Astrocyte (in vitro differentiated cells and primary cell): ENCODE results near the gene OPCML. TPM values are rescaled to one million over a fixed set of nuclear protein-coding genes. Genes with fewer than 3 reads are reported as not detected.

ENCODE experiments used
- DNase-seq: peaks from one replicate; pipeline ENCODE4 v3.0.0-alpha.2; 2010; ENCODE audit warnings: low read depth
- FAIRE-seq: peaks from 2 replicates; lab custom pipeline; 2011; peaks lifted over from hg19 to GRCh38; lab: Jason Lieb, UNC
- H2AFZ ChIP-seq: 2 replicates; pipeline ENCODE4 v1.6.0; 2012; ENCODE audit warnings: low read depth, low read length, inconsistent platforms
- H3K27ac ChIP-seq: 2 replicates; pipeline ENCODE4 v1.5.1; 2011; ENCODE audit warnings: low read depth, low read length, inconsistent platforms
- H3K27me3 ChIP-seq: 2 replicates; pipeline ENCODE4 v1.6.0; 2011; ENCODE audit warnings: low read length, inconsistent platforms; ENCODE audit not compliant: insufficient read depth
- H3K36me3 ChIP-seq: 2 replicates; pipeline ENCODE4 v1.5.1; 2011; ENCODE audit warnings: low read length, inconsistent platforms; ENCODE audit not compliant: insufficient read depth
- H3K4me1 ChIP-seq: 2 replicates; pipeline ENCODE4 v1.5.1; 2011; ENCODE audit warnings: low read length, inconsistent platforms; ENCODE audit not compliant: insufficient read depth
- H3K4me2 ChIP-seq: 2 replicates; pipeline ENCODE4 v1.6.0; 2012; ENCODE audit warnings: low read length, inconsistent platforms
- H3K4me3 ChIP-seq: 2 replicates; pipeline ENCODE4 v1.5.1; 2011; ENCODE audit warnings: low read depth, mild to moderate bottlenecking, low read length, inconsistent platforms; ENCODE audit not compliant: insufficient read depth
- H3K79me2 ChIP-seq: 2 replicates; pipeline ENCODE4 v1.6.0; 2012; ENCODE audit warnings: mild to moderate bottlenecking, low read length, inconsistent platforms; ENCODE audit not compliant: insufficient read depth
- H3K9ac ChIP-seq: 2 replicates; pipeline ENCODE4 v1.6.0; 2012; ENCODE audit warnings: mild to moderate bottlenecking, low read length, inconsistent platforms
- H3K9me3 ChIP-seq: 2 replicates; pipeline ENCODE4 v1.5.1; 2012; ENCODE audit warnings: low read depth, mild to moderate bottlenecking, low read length, inconsistent platforms; ENCODE audit not compliant: insufficient read depth
- H4K20me1 ChIP-seq: 2 replicates; pipeline ENCODE4 v1.6.0; 2012; ENCODE audit warnings: low read length, inconsistent platforms; ENCODE audit not compliant: insufficient read depth
- H3K27ac Mint-ChIP-seq: one replicate; pipeline ENCODE4 v1.8.0; 2021; ENCODE audit warnings: mild to moderate bottlenecking, mixed read lengths; ENCODE audit not compliant: unreplicated experiment
- H3K27me3 Mint-ChIP-seq: one replicate; pipeline ENCODE4 v1.8.0; 2021; ENCODE audit warnings: low read depth, mixed read lengths; ENCODE audit not compliant: unreplicated experiment
- H3K36me3 Mint-ChIP-seq: one replicate; pipeline ENCODE4 v1.8.0; 2021; ENCODE audit warnings: low read depth, mixed read lengths; ENCODE audit not compliant: unreplicated experiment
- H3K4me1 Mint-ChIP-seq: one replicate; pipeline ENCODE4 v1.8.0; 2021; ENCODE audit warnings: low read depth, mixed read lengths; ENCODE audit not compliant: unreplicated experiment
- H3K4me3 Mint-ChIP-seq: one replicate; pipeline ENCODE4 v1.8.0; 2021; ENCODE audit warnings: mild to moderate bottlenecking, moderate library complexity, mixed read lengths; ENCODE audit not compliant: unreplicated experiment
- H3K9me3 Mint-ChIP-seq: one replicate; pipeline ENCODE4 v1.8.0; 2021; ENCODE audit warnings: mild to moderate bottlenecking, mixed read lengths; ENCODE audit not compliant: unreplicated experiment
- EZH2 ChIP-seq: IDR thresholded peaks from 2 replicates; pipeline ENCODE4 v1.6.1; 2012; ENCODE audit warnings: mild to moderate bottlenecking, low read length, inconsistent platforms; ENCODE audit not compliant: insufficient read depth
- total RNA-seq: library from RNA; stranded (reverse); gene quantifications from 2 replicates; pipeline ENCODE4 v1.2.1, GENCODE V29; 2021
- TF ChIP-seq, protein P1 (sequence below): IDR thresholded peaks from 2 replicates; pipeline ENCODE4 v1.5.1; 2011; ENCODE audit warnings: low read depth, mild to moderate bottlenecking, inconsistent platforms, low read length, moderate library complexity; ENCODE audit not compliant: insufficient read depth

Gene OPCML
- total RNA-seq, 1 donor from 2014 or later = 7.9 TPM

DNA sequence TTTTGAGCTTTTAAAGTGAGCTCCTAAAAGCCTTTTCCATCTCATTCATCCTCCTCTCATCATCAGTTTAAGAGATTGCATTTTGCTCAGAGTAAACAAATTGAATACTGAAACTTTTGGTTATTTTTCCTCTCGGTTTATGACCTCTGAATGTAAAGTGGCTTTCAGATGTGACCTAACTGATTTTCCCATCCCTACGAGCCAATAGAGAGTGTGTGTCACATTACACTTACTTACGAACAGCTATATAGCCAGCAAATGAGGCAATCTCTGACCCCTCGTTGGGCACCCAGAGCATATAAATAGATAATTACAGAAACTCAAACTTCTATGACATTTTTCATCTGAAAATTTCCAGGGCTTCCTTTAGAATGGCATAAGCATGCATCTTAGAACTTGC lies 317.7 kb downstream of the OPCML start:
- TF ChIP-seq, protein P1, sequence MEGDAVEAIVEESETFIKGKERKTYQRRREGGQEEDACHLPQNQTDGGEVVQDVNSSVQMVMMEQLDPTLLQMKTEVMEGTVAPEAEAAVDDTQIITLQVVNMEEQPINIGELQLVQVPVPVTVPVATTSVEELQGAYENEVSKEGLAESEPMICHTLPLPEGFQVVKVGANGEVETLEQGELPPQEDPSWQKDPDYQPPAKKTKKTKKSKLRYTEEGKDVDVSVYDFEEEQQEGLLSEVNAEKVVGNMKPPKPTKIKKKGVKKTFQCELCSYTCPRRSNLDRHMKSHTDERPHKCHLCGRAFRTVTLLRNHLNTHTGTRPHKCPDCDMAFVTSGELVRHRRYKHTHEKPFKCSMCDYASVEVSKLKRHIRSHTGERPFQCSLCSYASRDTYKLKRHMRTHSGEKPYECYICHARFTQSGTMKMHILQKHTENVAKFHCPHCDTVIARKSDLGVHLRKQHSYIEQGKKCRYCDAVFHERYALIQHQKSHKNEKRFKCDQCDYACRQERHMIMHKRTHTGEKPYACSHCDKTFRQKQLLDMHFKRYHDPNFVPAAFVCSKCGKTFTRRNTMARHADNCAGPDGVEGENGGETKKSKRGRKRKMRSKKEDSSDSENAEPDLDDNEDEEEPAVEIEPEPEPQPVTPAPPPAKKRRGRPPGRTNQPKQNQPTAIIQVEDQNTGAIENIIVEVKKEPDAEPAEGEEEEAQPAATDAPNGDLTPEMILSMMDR = no peak
- no peak for TF ChIP-seq EZH2
- Mint-ChIP-seq H3K27me3 (peaks cover 42% of the 10 kb centered on the region), H3K27ac (no peak overlapping the region)

DNA sequence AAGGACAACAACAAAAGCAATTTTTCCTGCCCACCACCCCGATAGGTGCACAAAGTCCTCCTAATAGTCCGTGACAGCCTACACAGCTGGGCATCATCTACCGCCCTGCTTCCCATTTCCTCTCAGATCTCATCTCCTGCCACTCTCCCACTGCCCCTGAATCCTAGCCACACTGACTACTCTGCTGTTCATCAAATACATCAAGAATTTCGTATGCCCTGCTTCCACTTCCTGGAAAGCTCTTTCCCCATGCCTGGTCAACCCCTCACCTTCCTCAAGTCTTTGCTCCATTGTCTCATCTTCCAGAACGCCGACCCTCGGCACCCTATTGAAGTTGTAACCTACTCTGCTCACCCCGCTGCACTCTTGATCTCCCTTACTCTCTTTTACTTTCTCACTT lies 320.1 kb downstream of the OPCML start:
- H3K27me3 Mint-ChIP-seq = peaks cover 27% of the 10 kb centered on the region
- FAIRE-seq = no peak
- Histone ChIP-seq H2AFZ (no peak overlapping the region), H3K4me3 (no peak overlapping the region), H4K20me1 (no peaks in the 10 kb centered on the region), H3K9me3 (no peaks in the 10 kb centered on the region), H3K27me3 (no peaks in the 10 kb centered on the region), H3K4me2 (no peak overlapping the region), H3K36me3 (no peaks in the 10 kb centered on the region), H3K79me2 (no peaks in the 10 kb centered on the region), H3K9ac (no peak overlapping the region), H3K27ac (no peak overlapping the region), H3K4me1 (no peaks in the 10 kb centered on the region)
- no peak for TF ChIP-seq EZH2
- TF ChIP-seq, protein P1 = no peak
- no peaks in the 10 kb centered on the region for H3K36me3 Mint-ChIP-seq
- peaks cover 2% of the 10 kb centered on the region for H3K4me1 Mint-ChIP-seq
- DNase-seq = no peak
- H3K9me3 Mint-ChIP-seq = no peaks in the 10 kb centered on the region
- H3K27ac Mint-ChIP-seq = no peak overlapping the region
- no peak overlapping the region for H3K4me3 Mint-ChIP-seq

More for the DNA sequence above, 317.7 kb downstream of the OPCML start:
- Histone ChIP-seq H3K27ac (no peak overlapping the region), H3K4me2 (no peak overlapping the region), H3K4me3 (no peak overlapping the region), H3K9ac (no peak overlapping the region), H3K4me1 (no peaks in the 10 kb centered on the region), H2AFZ (no peak overlapping the region), H4K20me1 (no peaks in the 10 kb centered on the region), H3K27me3 (no peaks in the 10 kb centered on the region), H3K36me3 (no peaks in the 10 kb centered on the region), H3K79me2 (no peaks in the 10 kb centered on the region), H3K9me3 (no peaks in the 10 kb centered on the region)
- FAIRE-seq (no peak), DNase-seq (no peak)
- no peaks in the 10 kb centered on the region for H3K36me3 Mint-ChIP-seq
- H3K4me3 Mint-ChIP-seq = no peak overlapping the region
- peaks cover 2% of the 10 kb centered on the region for H3K4me1 Mint-ChIP-seq
- no peaks in the 10 kb centered on the region for H3K9me3 Mint-ChIP-seq

DNA sequence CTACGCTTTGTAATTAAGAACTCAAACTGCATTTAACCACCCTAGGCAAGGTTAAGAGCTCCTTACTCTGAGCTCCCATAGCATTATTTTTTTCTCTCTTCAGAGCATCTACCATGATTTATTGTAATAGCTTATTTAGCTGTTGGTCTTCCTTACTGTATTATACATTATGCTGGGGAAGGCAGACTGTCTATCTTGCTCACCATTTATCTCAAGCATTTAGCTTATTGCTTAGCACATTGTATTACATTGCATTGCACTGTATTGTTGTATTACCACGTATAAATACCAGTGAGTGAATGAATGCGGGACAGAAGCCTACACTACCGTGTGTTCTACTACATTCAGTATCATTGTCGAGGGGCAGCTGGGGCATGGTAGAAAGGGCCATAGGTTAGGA lies 324.3 kb downstream of the OPCML start:
- Mint-ChIP-seq H3K4me3 (no peak overlapping the region), H3K36me3 (no peaks in the 10 kb centered on the region), H3K4me1 (no peaks in the 10 kb centered on the region), H3K27ac (no peak overlapping the region), H3K9me3 (peaks cover 1% of the 10 kb centered on the region), H3K27me3 (peaks cover 19% of the 10 kb centered on the region)
- H3K4me1 ChIP-seq = no peaks in the 10 kb centered on the region
- no peak for FAIRE-seq
- TF ChIP-seq EZH2 = no peak
- TF ChIP-seq, protein P1 = no peak
- H3K4me3 ChIP-seq = no peak overlapping the region
- no peak overlapping the region for H3K4me2 ChIP-seq
- no peak overlapping the region for H3K9ac ChIP-seq
- H3K9me3 ChIP-seq = no peaks in the 10 kb centered on the region
- no peak overlapping the region for H2AFZ ChIP-seq
- DNase-seq = no peak
- no peaks in the 10 kb centered on the region for H3K79me2 ChIP-seq
- no peaks in the 10 kb centered on the region for H3K36me3 ChIP-seq
- no peaks in the 10 kb centered on the region for H4K20me1 ChIP-seq
- H3K27ac ChIP-seq = no peak overlapping the region
- no peaks in the 10 kb centered on the region for H3K27me3 ChIP-seq
